SIG-M5 (cell line): ENCODE data around the gene IQSEC1.
A peak's percentile ranks its signal among the peaks of the same experiment; 100 is the strongest.

Experiments
- DNase-seq: peaks from one replicate; lab custom pipeline; 2025; lab: John Stamatoyannopoulos, UW

IQSEC1 gene

GRCh38 chr3:13085846-13086179 lies 12.6 kb upstream of the IQSEC1 start:
- DNase-seq, result no peak

GRCh38 chr3:13085081-13085845 lies 12.0 kb upstream of the IQSEC1 start:
- DNase-seq, result no peak

DNA sequence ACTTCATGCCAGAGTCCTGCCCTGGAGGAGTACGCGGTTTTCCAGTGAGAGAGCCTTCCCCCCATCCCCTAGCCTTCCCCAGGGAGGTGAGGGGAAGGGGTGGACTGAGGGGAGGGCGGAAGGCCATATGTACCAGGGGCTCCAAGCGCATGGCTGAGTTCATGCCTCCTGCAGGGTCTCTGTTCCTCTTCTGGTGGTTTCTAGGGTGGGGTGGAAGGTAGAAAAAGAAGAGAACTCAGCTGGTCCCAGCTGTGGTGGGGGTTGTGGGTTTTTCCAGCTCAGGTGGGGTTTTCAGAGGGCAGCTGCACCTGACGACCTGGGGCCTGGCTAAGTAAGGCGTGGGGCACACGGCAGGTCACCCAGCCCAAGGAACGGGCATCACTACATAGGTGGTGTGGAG lies 10.7 kb upstream of the IQSEC1 start:
- no peak for DNase-seq

- DNase-seq, result no peak
Observed at GRCh38 chr3:13083254-13083653, 10.0 kb upstream of the IQSEC1 start.

GRCh38 chr3:13082677-13083076 lies 9.4 kb upstream of the IQSEC1 start:
- DNase-seq, result no peak

DNA sequence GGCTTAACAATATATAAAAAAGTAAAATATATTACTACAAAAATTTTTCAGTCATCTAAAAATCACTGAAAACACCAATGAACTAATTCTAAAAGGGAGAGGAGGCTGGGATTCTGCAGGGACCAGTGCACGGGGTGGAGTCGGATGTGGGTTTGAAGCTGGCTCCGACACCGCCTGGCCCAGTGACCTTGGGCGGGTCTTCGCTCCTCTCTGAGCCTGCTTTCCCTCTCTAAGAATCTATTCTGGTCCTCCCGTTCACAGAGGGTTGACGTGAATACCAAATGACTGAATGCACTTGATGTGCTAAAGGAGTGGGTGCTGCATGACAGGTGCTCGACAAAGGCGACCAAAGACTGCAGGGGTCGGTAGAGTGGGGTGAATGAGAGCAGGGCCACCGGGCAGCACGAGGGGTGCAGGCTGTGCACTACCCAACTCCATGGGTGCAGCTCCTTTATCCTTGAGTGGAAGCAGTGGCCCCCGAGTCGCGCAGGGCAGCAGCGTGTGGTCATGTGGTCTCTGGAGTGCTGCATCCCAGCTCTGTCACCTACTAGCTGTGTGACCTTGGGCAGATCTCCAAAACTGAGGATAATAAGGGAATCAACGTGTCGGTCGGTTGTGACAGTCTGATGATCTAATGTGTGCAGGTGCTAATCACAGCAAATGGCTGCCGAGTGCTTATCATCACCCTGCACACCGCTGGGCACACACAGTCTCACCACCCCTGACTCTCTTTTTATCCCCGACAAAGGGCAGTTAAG lies 8.6 kb upstream of the IQSEC1 start:
- DNase-seq, result no peak

- DNase-seq, result no peak
Observed at GRCh38 chr3:13080591-13080990, 7.4 kb upstream of the IQSEC1 start.

DNA sequence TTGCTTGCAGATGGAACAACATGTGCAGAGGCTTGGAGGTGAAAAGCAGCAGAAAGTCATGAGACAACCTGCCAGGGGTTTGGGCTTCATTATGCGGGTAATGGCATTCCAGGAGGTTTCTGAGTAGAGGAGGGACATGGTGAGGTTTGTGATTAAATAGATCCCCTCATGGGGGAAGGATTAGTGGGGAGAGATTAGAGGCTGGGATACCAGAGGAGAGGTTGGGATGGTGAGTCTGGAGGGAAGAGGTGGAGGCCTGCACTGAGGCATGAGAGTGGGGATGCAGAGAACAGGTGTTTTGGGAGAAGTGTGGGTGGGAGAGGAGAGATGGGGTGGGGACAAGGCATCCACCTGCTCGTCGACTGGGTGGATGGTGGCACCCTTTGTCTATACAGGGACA lies 6.8 kb upstream of the IQSEC1 start:
- no peak for DNase-seq

GRCh38 chr3:13079510-13079909 lies 6.3 kb upstream of the IQSEC1 start:
- no peak for DNase-seq

GRCh38 chr3:13079051-13079450 lies 5.8 kb upstream of the IQSEC1 start:
- DNase-seq, result no peak

DNA sequence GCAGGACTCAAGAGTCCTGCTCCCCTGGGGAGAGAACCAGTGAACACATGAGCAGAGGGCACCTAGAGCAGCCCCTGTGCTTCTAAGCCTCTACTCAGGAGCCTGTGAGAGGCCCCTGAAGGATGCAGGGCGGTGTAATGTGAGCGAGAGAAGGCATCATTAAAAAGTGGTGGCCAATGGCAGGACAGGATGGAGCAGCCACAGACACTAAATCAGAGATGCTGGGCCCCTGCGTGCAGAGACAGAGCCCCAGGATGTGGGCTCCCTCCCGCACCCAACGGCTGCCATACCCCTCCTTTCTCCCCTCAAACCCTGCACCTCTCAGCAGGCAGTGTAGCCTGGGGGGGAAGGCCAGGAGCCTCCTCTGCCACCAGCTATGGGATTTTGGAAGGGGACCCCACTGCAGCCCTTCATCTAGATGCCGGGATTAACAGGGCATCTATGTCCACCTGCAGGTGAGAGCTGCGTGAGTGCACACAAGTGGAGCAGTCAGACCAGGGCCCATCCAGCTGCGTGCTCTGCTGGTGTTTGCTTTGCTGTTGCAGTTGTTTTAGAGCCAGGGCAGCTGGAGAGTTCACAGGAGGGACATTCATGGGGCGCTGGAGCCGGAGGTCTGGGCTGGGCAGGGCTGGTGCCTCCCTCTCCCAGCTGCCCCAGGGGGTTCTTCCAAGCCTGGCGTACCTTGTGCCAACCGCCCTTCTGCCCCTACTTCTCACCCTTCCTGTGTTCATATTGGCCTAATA lies 5.1 kb upstream of the IQSEC1 start:
- no peak for DNase-seq

DNA sequence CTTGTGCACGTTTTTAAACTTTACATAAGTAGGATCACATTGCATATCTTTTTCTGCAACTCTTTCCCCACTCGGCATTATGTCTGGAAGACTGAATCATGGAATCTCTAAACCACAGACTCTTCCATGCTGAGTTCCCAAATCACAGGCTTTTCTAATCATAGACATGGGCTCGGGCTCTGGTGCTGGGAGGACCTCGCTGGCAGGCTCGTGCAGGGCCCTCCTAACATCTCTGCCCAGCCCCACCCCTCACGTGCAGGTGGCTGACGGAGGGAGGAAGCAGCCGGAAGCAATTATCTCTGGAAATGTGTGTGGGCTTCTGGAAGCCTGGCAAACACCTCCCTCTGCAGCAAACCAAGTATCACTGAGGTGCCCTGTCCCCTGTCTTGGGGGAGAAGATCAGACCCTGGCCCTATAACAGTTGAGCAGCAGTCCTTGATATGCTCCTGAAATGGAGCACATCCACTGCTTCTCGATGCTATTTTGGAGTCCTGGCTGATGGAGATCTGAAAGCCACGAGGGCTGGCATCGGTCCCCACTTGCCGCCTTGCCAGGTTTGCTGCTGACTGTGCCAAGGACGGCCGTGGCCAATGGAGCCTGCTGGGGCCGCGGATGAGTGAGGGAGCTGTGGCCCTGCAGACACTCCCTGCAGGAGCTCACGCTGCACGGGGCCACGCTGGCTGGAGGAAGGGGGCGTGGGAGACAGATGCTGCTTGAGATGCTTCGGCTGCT lies 4.4 kb upstream of the IQSEC1 start:
- no peak for DNase-seq

DNA sequence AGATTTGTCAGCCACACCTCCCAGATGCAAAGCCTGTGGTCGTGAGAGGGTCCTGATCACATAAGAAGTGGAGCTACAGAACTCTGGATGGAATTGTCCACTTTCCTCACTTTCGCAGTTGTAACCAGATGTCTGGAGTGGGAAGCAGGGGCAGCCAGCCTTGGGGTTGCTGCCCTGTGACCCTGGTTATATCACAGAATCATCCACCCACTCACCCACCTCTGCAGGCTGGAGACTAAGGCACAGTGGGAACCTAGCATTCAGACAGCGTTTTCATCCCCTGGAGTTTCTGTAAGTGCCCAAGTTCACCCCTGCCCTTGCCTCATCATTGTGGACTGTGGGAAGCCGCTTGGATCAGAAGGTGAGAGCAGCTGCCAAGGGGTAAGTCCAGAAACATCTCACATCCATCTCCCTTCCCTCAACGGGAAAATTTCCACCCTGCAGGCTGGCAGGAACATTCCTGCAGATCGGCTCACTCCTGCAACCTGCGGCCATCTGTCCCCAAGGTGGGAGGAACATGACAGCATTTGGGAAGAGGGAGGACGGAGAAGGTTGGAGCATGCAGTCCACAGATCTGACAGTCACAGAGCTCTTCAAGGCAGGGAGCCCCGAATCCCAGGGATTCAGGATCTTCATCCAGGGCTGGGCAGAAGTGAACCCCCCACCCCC lies 2.9 kb upstream of the IQSEC1 start:
- DNase-seq, result no peak

- DNase-seq, result peak; percentile 27
Observed at GRCh38 chr3:13075318-13075717, 2.1 kb upstream of the IQSEC1 start.

GRCh38 chr3:13074006-13074375 lies 762 bp upstream of the IQSEC1 start:
- no peak for DNase-seq

DNA sequence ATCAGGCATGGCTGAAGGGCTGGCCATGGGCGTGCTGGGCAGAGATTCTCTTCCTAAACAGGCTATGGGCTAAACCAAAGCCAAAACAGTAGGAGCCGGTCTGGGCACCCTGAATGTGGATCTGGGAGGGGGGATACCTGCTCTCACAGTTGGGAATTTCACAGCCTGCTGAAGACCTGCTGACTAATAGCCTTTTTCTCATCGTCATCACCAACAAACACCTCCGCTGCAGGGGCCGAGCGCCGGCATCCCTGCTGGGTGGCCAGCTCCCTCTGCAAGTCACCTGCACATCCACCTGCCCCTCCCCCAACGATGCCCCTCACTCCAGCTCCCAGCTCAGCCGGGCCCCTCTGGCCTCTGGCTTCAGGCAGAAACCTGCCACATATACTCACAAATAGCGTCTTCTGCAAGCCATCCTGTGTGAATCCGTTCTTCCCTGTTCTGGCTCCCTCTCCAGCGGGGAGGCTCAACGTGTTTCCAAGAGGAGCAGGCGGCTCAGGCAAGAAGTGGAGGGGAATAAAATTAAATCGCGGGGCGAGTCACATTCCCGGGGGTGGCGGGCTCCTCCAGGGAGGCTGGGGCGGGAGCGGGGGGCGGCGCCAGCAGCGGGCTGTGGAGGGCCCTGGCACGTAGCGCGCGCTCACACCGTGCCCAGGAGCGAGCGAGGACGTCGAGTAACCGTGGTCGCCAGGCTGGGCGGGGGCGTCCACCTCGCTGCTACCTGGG lies 466 bp downstream of the IQSEC1 start:
- DNase-seq, result no peak

GRCh38 chr3:13072239-13072599 lies 1.0 kb downstream of the IQSEC1 start:
- no peak for DNase-seq

DNA sequence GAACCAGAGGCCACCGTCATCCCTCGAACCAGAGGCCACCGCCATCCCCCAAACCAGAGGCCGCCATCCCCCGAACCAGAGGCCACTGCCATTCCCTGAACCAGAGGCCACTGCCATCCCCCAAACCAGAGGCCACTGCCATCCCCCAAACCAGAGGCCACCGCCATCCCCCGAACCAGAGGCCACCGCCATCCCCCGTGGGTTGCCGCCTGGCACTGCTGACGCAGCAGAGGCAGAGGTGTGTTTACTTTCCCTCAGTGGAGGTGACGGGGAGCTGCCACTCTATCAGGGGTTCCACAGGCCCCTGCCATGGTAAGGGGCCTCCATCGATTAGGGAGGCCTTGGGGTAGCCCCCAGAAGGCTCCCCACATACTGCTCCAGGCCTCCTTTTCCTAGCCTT lies 1.5 kb downstream of the IQSEC1 start:
- no peak for DNase-seq

GRCh38 chr3:13070391-13071070 lies 2.7 kb downstream of the IQSEC1 start:
- DNase-seq, result no peak

DNA sequence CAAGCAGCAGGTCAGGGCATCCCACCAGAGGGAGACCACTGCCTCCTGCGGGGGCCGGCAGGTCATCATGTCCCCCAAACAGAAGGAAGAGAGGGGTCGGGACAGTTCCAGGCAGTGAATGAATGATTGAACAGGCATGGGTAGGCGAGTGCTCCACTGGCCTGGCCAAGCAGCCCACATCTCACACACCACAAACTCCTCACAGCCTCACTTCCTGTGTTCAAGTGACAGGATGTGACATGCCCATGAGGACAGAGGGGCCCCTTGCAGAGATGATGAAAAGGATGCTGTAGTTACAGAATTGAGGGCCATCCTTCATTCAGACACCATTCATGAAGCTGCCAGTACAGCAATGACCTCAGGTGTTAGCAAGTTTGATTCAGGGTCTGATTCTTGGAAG lies 3.7 kb downstream of the IQSEC1 start:
- no peak for DNase-seq
